ENCODE measurements around the gene SORBS2.

DNA sequence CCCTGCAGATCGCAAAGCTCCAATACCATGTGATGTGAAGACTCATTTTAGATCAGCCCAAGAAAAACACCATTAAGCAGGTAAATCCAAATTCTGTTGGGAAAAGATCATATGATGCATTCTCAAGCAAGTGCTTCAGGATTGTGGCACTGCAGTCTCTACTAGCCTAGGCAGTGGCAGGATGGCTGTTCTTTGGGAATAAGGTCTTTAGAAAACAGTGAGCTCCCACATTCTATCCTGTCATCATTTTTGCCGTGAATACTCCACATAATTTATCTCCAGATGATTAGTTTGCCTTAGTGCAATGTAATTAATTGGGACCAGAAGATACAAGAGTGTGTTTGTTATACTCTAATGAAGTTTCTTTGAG, 18.9 kb downstream of the SORBS2 start:
- TF ChIP-seq POLR2A (IDR thresholded peaks at IDR 0.05) (no peak), POLR2AphosphoS5 (IDR thresholded peaks at IDR 0.05) (no peak)
- TF ChIP-seq, protein P1, sequence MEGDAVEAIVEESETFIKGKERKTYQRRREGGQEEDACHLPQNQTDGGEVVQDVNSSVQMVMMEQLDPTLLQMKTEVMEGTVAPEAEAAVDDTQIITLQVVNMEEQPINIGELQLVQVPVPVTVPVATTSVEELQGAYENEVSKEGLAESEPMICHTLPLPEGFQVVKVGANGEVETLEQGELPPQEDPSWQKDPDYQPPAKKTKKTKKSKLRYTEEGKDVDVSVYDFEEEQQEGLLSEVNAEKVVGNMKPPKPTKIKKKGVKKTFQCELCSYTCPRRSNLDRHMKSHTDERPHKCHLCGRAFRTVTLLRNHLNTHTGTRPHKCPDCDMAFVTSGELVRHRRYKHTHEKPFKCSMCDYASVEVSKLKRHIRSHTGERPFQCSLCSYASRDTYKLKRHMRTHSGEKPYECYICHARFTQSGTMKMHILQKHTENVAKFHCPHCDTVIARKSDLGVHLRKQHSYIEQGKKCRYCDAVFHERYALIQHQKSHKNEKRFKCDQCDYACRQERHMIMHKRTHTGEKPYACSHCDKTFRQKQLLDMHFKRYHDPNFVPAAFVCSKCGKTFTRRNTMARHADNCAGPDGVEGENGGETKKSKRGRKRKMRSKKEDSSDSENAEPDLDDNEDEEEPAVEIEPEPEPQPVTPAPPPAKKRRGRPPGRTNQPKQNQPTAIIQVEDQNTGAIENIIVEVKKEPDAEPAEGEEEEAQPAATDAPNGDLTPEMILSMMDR (IDR thresholded peaks at IDR 0.05), result no peak

Measured in suprapubic skin (tissue), 4 donors.